Liver (tissue), 9 donors: Measurements from ENCODE around the gene MAOA. TPM values are rescaled to one million over a fixed set of nuclear protein-coding genes. Genes with fewer than 3 reads are reported as not detected.

Source experiments
- DNase-seq: peaks from one replicate; pipeline ENCODE4 v3.0.0-alpha.2; 2017; ENCODE audit warnings: low spot score
- H3K27ac ChIP-seq, 2 donors: one replicate each; pipeline ENCODE4 v1.7.0; 2013; ENCODE audit warnings: inconsistent platforms in 2 of 2, low read length in 2 of 2, control low read depth in 1 of 2, low read depth in 1 of 2, mild to moderate bottlenecking in 1 of 2
- H3K27me3 ChIP-seq, 4 donors: one replicate each; pipeline versions ENCODE4 v1.6.1 to v1.7.0; 2013; ENCODE audit warnings: low read length in 3 of 4, inconsistent platforms in 1 of 4, mild to moderate bottlenecking in 1 of 4, moderate library complexity in 1 of 4; ENCODE audit not compliant: control insufficient read depth in 4 of 4, insufficient read depth in 4 of 4
- H3K36me3 ChIP-seq, 4 donors: one replicate each; pipeline versions ENCODE4 v1.6.1 to v1.7.0; 2013; ENCODE audit warnings: low read length in 3 of 4, mild to moderate bottlenecking in 3 of 4, low read depth in 1 of 4, moderate library complexity in 1 of 4; ENCODE audit not compliant: control insufficient read depth in 4 of 4, insufficient read depth in 3 of 4
- H3K4me1 ChIP-seq, 4 donors: one replicate each; pipeline versions ENCODE4 v1.6.1 to v1.7.0; 2013; ENCODE audit warnings: low read length in 3 of 4, mild to moderate bottlenecking in 3 of 4, moderate library complexity in 1 of 4; ENCODE audit not compliant: control insufficient read depth in 4 of 4, insufficient read depth in 4 of 4
- H3K4me3 ChIP-seq, 3 donors: one replicate each; pipeline versions ENCODE4 v1.6.1 to v1.7.0; 2013; ENCODE audit warnings: low read length in 3 of 3, control low read depth in 1 of 3, low read depth in 1 of 3, mild to moderate bottlenecking in 1 of 3
- H3K9ac ChIP-seq, 2 donors: one replicate each; pipeline ENCODE4 v1.7.0; 2013; ENCODE audit warnings: low read length in 2 of 2, mild to moderate bottlenecking in 2 of 2, moderate library complexity in 2 of 2, control low read depth in 1 of 2, low read depth in 1 of 2
- H3K9me3 ChIP-seq, 4 donors: one replicate each; pipeline versions ENCODE4 v1.6.1 to v1.7.0; 2013; ENCODE audit warnings: low read length in 3 of 4; ENCODE audit not compliant: control insufficient read depth in 4 of 4
- EGR1 ChIP-seq, 2 donors: IDR thresholded peaks; 2 replicates each; pipeline ENCODE4 v1.6.1; 2016 to 2018; ENCODE audit warnings: antibody characterized with exemption in 2 of 2, low read depth in 2 of 2
- FOXA2 ChIP-seq: IDR thresholded peaks from 2 replicates; pipeline ENCODE4 v1.6.1; 2016; ENCODE audit warnings: antibody characterized with exemption
- HNF4A ChIP-seq, 2 donors: conservative IDR thresholded peaks; 2 replicates each; pipeline ENCODE4 v1.6.1; 2016; ENCODE audit warnings: antibody characterized with exemption in 2 of 2, mild to moderate bottlenecking in 2 of 2
- HNF4G ChIP-seq: IDR thresholded peaks from 2 replicates; pipeline ENCODE4 v1.6.1; 2016; ENCODE audit warnings: antibody characterized with exemption
- RAD21 ChIP-seq, 2 donors: IDR thresholded peaks; 2 replicates each; pipeline ENCODE4 v1.6.1; 2016; ENCODE audit warnings: antibody characterized with exemption in 2 of 2, mild to moderate bottlenecking in 2 of 2
- REST ChIP-seq: IDR thresholded peaks from 2 replicates; pipeline ENCODE4 v1.6.1; 2016; ENCODE audit warnings: antibody characterized with exemption, mild to moderate bottlenecking
- RXRA ChIP-seq, 2 donors: IDR thresholded peaks; 2 replicates each; pipeline ENCODE4 v1.6.1; 2017 to 2018; ENCODE audit warnings: antibody characterized with exemption in 2 of 2, mild to moderate bottlenecking in 1 of 2
- SP1 ChIP-seq: IDR thresholded peaks from 2 replicates; pipeline ENCODE4 v1.6.1; 2018; ENCODE audit warnings: antibody characterized with exemption, mild to moderate bottlenecking
- TAF1 ChIP-seq: conservative IDR thresholded peaks from 2 replicates; pipeline ENCODE4 v1.6.1; 2016; ENCODE audit warnings: antibody characterized with exemption, mild to moderate bottlenecking
- YY1 ChIP-seq: IDR thresholded peaks from 2 replicates; pipeline ENCODE4 v1.6.1; 2016; ENCODE audit warnings: antibody characterized with exemption, mild to moderate bottlenecking
- WGBS: extraction: QIAGEN DNeasy Blood & Tissue Kit; methylation state at CpG from one replicate; pipeline ENCODE4 v1.1.7; 2013; 5-methylcytosine and 5-hydroxymethylcytosine counted together
- polyA plus RNA-seq, 2 donors: library from polyadenylated mRNA; stranded (reverse) in 1 of 2; unstranded in 1 of 2; fragments of 200-250 nt in 1 of 2; fragments of >200 nt in 1 of 2; fragmentation: Nextera tagmentation in 1 of 2; extraction: Ambion mirVana in 1 of 2; gene quantifications; one replicate each; pipeline versions ENCODE4 v1.2.1 to v1.2.3, GENCODE V29; 2013 to 2015
- total RNA-seq, 2 donors: library from RNA; depleted of rRNA; stranded (reverse); fragments of >200 nt; gene quantifications; one replicate each; pipeline ENCODE4 v1.2.3, GENCODE V29; 2014
- TF ChIP-seq, protein P1 (sequence below): IDR thresholded peaks from 2 replicates; pipeline ENCODE4 v1.6.1; 2016; ENCODE audit warnings: antibody characterized with exemption
- TF ChIP-seq, protein P2 (sequence below): fragments of 150-350 bp; IDR thresholded peaks from 2 replicates; pipeline ENCODE4 v1.5.1; 2017; ENCODE audit warnings: improper control_type of control experiment, low read depth, low read length; ENCODE audit not compliant: missing input control
- donor health status: healthy.
- donor health status: healthy.
- donor health status: healthy.
- donor health status: healthy.
- donor health status: healthy.

The MAOA gene
- total and polyA plus RNA-seq, 4 donors, result 41.0 to 94.2 (median 75.3) TPM

- H3K36me3 ChIP-seq, result no peaks in the 10 kb centered on the region
- H3K27me3 ChIP-seq, result no peaks in the 10 kb centered on the region
- no peak for DNase-seq
- no peak overlapping the region for H3K27ac ChIP-seq
- H3K4me1 ChIP-seq, result no peaks in the 10 kb centered on the region
- no peak for TF ChIP-seq FOXA2
- TF ChIP-seq HNF4A (conservative IDR thresholded peaks at IDR 0.05), result no peak
- WGBS, result 33% methylated on average over 1 of the region's 1 CpG
- no peak overlapping the region for H3K9ac ChIP-seq
- H3K4me3 ChIP-seq, result no peak overlapping the region
- no peaks in the 10 kb centered on the region for H3K9me3 ChIP-seq
Measured at GRCh38 chrX:43633081-43633480, 23.0 kb upstream of the MAOA start.

DNA sequence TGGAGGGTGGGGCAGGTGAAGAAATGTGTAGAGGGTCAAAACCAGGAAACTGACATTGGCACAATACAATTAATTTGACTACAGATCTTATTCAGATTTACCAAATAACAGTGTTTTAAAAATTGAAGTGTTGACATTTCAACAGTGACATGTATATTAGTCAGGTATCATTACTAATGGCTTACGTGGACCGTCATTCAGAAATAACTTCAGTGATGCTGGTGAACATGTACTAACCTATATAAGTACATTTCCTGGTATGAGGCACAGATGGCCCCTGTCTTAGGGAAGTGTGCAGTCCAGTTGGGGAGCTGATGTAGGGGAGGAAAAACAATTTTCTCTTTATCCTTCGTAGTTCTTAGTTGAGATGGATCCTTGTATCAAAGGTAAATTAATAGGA, 22.3 kb upstream of the MAOA start:
- Histone ChIP-seq H3K9ac (no peak overlapping the region), H3K4me1 (no peaks in the 10 kb centered on the region), H3K27ac (no peak overlapping the region), H3K4me3 (no peak overlapping the region), H3K36me3 (no peaks in the 10 kb centered on the region), H3K27me3 (no peaks in the 10 kb centered on the region), H3K9me3 (no peaks in the 10 kb centered on the region)
- no peak for DNase-seq
- WGBS, result 64% methylated on average over 3 of the region's 3 CpGs
- no peak for TF ChIP-seq YY1
- no peak for TF ChIP-seq HNF4G
- TF ChIP-seq RAD21 (IDR thresholded peaks at IDR 0.05), result no peak
- TF ChIP-seq FOXA2, result no peak
- TF ChIP-seq, protein P1, sequence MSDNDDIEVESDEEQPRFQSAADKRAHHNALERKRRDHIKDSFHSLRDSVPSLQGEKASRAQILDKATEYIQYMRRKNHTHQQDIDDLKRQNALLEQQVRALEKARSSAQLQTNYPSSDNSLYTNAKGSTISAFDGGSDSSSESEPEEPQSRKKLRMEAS, result no peak
- no peak for TF ChIP-seq RXRA (IDR thresholded peaks at IDR 0.05)
- TF ChIP-seq HNF4A (conservative IDR thresholded peaks at IDR 0.05), result no peak
- TF ChIP-seq, protein P2, sequence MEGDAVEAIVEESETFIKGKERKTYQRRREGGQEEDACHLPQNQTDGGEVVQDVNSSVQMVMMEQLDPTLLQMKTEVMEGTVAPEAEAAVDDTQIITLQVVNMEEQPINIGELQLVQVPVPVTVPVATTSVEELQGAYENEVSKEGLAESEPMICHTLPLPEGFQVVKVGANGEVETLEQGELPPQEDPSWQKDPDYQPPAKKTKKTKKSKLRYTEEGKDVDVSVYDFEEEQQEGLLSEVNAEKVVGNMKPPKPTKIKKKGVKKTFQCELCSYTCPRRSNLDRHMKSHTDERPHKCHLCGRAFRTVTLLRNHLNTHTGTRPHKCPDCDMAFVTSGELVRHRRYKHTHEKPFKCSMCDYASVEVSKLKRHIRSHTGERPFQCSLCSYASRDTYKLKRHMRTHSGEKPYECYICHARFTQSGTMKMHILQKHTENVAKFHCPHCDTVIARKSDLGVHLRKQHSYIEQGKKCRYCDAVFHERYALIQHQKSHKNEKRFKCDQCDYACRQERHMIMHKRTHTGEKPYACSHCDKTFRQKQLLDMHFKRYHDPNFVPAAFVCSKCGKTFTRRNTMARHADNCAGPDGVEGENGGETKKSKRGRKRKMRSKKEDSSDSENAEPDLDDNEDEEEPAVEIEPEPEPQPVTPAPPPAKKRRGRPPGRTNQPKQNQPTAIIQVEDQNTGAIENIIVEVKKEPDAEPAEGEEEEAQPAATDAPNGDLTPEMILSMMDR, result no peak
- TF ChIP-seq EGR1 (IDR thresholded peaks at IDR 0.05; ENCODE audit: low read depth in 2 of 2), result no peak

DNA sequence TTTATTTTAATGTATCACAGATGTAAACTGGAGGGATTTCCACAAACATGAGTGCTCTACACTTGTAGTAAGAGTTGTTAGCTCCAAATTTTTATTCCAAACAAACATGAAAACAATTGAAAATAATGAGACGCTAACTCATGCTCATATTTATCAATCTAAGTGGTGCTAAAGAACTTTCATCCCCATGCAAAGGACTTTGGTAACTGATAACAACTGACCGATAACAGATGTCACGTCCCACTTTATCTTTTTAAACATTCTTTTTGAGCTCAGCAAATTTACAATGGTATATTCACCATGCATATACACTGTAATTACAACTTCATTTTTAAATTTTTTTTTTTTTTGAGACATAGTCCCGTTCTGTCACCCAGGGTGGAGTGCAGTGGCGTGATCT, 15.6 kb upstream of the MAOA start:
- no peaks in the 10 kb centered on the region for H3K9me3 ChIP-seq
- no peaks in the 10 kb centered on the region for H3K27me3 ChIP-seq
- H3K27ac ChIP-seq, result no peak overlapping the region
- H3K36me3 ChIP-seq, result no peaks in the 10 kb centered on the region
- H3K4me1 ChIP-seq, result no peaks in the 10 kb centered on the region
- no peak overlapping the region for H3K9ac ChIP-seq
- peak; percentile 66 to 80 for TF ChIP-seq HNF4A (conservative IDR thresholded peaks at IDR 0.05)
- no peak for TF ChIP-seq REST
- no peak for TF ChIP-seq TAF1
- TF ChIP-seq YY1, result peak; percentile 19
- peak; percentile 10 to 42 for TF ChIP-seq RXRA (IDR thresholded peaks at IDR 0.05)
- TF ChIP-seq SP1, result peak; percentile 12
- DNase-seq, result no peak
- 48% methylated on average over 5 of the region's 5 CpGs for WGBS
- no peak overlapping the region for H3K4me3 ChIP-seq
